Neural progenitor cell (in vitro differentiated cells): ENCODE measurements around the gene PON1.

Experiments
- CTCF ChIP-seq: fragments of 200-600 bp; sonication (generic); IDR thresholded peaks from 2 replicates; pipeline ENCODE4 v1.5.1; 2017; ENCODE audit warnings: antibody characterized with exemption, mild to moderate bottlenecking
- EZH2 ChIP-seq: fragments of 200-600 bp; sonication (generic); IDR thresholded peaks from 2 replicates; pipeline ENCODE4 v1.6.1; 2017; ENCODE audit warnings: antibody characterized with exemption, mild to moderate bottlenecking, moderate library complexity
- EZH2phosphoT487 ChIP-seq: fragments of 200-600 bp; sonication (generic); IDR thresholded peaks from 2 replicates; pipeline ENCODE4 v1.6.1; 2017; ENCODE audit warnings: antibody characterized with exemption

GRCh38 chr7:95357623-95358022, 33.3 kb upstream of the PON1 start:
- peak; percentile 19 for TF ChIP-seq CTCF
- TF ChIP-seq EZH2phosphoT487: no peak
- no peak for TF ChIP-seq EZH2
